HG03565 (cell line): ENCODE results near the gene RNF169.
"Not testable (repeated sequence)": the region's sequence is repeated elsewhere in the genome, so short reads cannot be mapped to it uniquely, and the experiment has no call there.

Experiments used
- ATAC-seq: cut with Tn5 transposase; IDR thresholded peaks from one replicate; pipeline ENCODE4 v1.9.1; 2021; ENCODE audit warnings: mild to moderate bottlenecking, moderate library complexity; ENCODE audit not compliant: unreplicated experiment

Gene RNF169

GRCh38 chr11:74726547-74727182 is 22.0 kb upstream of the RNF169 start:
- ATAC-seq, result peak; percentile 71

- ATAC-seq, result no peak
Observed at GRCh38 chr11:74729397-74729796, 19.3 kb upstream of the RNF169 start.

- no peak for ATAC-seq
Observed at GRCh38 chr11:74730571-74731260, 17.9 kb upstream of the RNF169 start.

GRCh38 chr11:74731301-74732094 is 17.2 kb upstream of the RNF169 start, which contains the start of gene CHRDL2:
CHRDL2 (minus strand) TSS chr11:74731426; CDS start chr11:74730888, 538 bp downstream.
- no peak for ATAC-seq

- ATAC-seq, result no peak
Observed at GRCh38 chr11:74734559-74734925, 14.1 kb upstream of the RNF169 start.

GRCh38 chr11:74735365-74735928 is 13.2 kb upstream of the RNF169 start:
- ATAC-seq, result no peak

GRCh38 chr11:74736031-74736430 is 12.6 kb upstream of the RNF169 start:
- no peak for ATAC-seq

GRCh38 chr11:74739546-74740270 is 8.9 kb upstream of the RNF169 start:
- ATAC-seq, result no peak

- ATAC-seq, result no peak
Observed at GRCh38 chr11:74742070-74742469, 6.6 kb upstream of the RNF169 start.

GRCh38 chr11:74743640-74744039 is 5.0 kb upstream of the RNF169 start:
- no peak for ATAC-seq

GRCh38 chr11:74744277-74744676 is 4.4 kb upstream of the RNF169 start:
- ATAC-seq, result no peak

GRCh38 chr11:74746868-74747267 is 1.8 kb upstream of the RNF169 start:
- no peak for ATAC-seq

- peak; percentile 34 for ATAC-seq
Observed at GRCh38 chr11:74749127-74749964, 697 bp downstream of the RNF169 start.

GRCh38 chr11:74749965-74750296 is 1.3 kb downstream of the RNF169 start:
- ATAC-seq, result no peak

- not testable (repeated sequence) for ATAC-seq
Observed at GRCh38 chr11:74750598-74750997, 1.9 kb downstream of the RNF169 start.

GRCh38 chr11:74751303-74751702 is 2.7 kb downstream of the RNF169 start:
- no peak for ATAC-seq

GRCh38 chr11:74754507-74755252 is 6.0 kb downstream of the RNF169 start:
- no peak for ATAC-seq

GRCh38 chr11:74755395-74755995 is 6.8 kb downstream of the RNF169 start:
- ATAC-seq, result no peak

GRCh38 chr11:74756571-74756970 is 7.9 kb downstream of the RNF169 start:
- no peak for ATAC-seq
